Activated CD4-positive, alpha-beta T cell treated with anti-CD3 and anti-CD28 coated beads, Interleukin-2, Interleukin-6, amounts not matched to agents 100 ng/mL and 50 ng/mL, durations not matched to agents 16 hours and 8 hours (primary cell): ENCODE data around the gene SLCO3A1.
"Not testable (repeated sequence)": the region's sequence is repeated elsewhere in the genome, so short reads cannot be mapped to it uniquely, and the experiment has no call there.

Source experiments
- DNase-seq: peaks from one replicate; pipeline ENCODE4 v3.0.0-alpha.2; 2020

The SLCO3A1 gene

DNA sequence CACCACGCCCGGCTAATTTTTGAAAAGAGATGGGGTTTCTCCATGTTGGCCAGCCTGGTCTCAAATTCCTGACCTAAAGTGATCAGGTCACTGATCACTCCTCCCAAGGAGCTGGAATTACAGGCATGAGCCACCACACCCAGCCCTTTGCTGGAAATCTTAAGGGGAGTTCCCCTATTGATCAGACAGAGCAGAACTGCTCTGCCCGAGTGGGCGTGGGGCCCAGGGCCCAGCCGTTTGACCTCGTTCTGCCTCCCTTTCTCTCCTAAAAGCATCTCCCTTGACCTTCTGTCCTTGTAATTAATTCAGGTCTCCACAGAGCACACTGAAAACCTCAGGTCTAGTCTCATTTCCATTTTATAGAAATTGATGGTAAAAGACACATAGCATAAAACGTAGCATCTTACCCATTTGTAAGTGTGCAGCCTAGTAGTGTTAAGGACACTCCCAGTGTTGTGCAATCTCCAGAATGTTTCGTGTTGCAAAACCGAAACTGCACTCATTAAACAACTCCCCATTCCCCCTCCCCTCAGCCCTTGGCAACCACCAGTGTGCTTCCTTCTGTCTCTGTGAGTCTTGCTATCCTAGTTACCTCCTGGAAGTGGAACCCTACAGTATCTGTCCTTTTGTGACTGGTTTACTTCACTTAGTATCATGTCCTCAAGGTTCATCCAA lies 89.3 kb downstream of the SLCO3A1 start:
- peak; percentile 67 for DNase-seq

DNA sequence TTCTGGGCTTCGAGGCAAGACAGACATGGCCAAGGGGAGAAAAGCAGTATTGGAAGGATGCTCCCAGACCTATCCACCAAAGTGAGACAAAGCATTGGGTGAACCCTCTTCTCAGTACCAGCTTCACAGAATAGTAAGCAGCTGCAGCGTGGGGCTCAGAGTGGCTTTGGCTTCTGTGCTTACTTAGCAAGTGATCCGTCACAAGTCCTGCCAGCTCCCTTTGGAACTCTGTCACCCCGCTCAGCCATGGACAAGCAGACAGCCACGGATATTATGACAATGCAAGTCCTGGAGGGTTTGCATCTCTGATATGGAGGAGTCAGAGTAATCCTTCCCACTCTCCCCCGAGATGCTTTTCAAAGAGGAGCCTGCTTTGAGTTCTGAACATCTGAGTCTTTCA lies 90.8 kb downstream of the SLCO3A1 start:
- no peak for DNase-seq

DNA sequence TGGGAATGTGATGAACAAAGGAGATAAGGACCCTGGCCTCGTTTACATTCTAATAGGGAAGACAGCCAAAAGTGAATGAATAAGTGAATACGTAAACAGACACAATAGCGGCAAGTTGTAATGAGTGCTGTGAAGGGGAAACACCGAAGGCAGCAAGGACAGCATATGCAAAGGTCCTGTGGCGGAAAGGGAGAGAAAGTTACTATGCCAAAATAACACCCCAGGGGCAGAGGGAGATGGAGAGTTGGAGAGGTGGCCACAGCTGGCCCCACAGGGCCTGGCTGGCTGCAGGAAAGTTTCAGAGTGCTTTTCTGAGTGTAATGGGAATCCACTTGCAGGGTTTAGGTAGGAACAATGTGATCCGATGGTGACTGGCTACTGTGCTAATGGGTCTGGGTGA lies 91.9 kb downstream of the SLCO3A1 start:
- no peak for DNase-seq

DNA sequence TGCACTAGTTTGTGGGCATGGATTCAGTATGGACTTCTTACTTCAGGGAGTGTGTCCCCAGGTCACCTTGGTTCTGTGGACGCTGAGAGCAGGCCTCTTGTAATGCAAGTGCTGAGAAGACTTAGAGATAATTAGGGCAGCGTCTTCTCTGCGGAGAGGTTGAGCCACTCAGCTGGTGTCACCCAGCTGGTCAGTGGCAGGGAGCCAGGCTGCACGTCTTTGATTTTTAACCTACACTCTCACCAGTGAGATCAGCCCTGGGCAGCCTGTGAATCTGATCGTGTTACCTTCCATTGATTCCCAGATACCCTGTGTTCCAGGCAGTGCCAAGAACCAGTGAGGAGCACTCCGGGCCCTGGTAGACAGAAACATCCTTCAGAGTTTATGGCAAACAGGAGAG lies 92.6 kb downstream of the SLCO3A1 start:
- no peak for DNase-seq

DNA sequence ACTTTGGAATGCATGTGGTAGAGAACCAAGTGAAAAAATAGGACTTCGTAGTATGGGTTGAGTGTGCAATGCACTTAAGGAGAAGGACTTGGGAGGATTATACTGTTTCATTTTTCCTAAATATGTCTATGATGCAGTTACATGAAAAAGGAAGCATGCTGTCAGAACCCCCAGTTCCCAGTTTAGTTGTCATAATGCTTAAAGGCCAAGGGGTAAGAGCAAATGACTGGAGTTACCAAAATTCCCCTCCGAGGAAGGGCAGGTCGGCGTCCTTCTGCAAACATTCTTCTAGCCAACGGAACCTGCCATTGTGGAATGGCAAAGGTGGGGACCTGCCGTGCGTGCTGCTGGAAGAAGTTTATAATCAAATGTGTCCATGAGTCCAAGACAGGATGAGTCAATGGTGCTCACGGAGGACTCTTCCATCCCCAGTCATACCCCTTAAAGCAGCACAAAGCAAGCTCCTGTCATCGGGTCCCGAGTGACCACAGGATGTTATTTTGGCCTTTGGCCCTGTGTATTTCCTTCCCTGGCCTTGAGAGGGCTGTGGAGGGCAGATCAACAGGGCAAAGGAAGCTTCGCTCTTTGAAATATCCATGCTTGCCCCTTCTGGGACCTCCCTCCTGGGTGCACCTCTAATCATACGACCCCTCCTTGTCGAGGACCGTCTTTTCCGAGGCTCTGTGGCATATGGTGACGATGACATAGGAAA lies 93.2 kb downstream of the SLCO3A1 start:
- DNase-seq, result no peak

DNA sequence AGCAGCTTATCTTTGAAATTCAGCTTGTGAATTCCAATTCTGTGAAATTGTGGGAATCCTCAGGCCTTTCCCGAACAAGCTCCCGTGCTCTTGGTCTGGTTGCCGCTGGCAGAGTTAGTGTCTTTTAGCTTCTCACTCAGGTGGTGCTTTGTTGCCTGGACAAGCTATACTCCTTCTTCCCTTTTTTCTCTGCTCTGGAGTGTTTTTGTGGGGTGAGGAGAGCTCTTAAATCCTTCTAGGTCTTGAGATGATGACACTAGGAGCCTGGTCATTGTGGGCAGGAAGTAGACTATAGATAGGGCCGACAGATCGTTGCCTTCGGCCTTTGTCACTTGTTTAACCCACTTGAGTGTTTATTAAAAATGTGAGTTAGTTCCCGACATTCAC lies 93.8 kb downstream of the SLCO3A1 start:
- DNase-seq, result no peak

DNA sequence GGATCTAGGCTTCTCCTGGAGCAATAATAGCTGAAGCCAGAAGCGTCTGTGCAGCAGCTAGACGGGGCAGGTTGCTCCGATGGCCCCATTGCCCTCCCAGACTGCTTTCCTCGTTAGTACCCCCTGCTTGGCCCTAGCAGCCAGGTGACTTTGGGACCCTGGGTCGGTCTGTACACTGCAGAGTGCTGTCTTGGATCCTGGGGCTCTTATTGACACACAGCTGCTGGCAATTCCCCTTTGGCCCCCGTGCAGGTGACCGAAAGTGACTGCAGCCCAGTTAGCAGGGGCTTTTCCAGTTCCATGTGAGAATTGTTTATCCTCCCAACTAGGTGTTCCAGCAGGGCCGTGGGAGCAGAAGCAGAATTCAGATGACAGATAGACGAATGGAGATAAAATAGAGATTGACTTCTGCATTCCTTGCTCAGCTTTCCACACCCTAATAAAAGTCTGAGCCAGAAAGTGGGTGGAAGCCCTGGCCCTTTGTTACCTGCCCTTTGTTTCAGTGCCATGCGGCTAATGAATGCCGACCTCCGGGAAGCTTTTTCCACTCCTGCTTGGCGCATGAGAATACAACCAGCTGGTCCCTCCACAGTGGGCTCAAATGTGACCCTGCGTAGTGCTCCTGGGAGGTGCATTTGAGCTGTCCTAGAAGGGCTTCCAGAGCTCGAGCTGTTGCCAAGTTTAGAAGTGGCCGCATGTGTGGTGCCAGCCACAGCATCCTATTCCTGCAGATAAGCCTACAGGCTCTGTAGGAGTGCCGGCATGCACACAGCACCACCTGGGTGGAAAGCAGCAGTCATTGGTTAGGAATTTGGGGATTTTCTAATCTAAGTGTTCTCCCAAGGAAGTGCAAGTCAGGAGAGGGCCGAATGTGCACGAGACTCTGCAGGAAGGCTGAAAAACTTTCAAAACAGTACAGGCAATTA lies 94.4 kb downstream of the SLCO3A1 start:
- DNase-seq, result no peak

DNA sequence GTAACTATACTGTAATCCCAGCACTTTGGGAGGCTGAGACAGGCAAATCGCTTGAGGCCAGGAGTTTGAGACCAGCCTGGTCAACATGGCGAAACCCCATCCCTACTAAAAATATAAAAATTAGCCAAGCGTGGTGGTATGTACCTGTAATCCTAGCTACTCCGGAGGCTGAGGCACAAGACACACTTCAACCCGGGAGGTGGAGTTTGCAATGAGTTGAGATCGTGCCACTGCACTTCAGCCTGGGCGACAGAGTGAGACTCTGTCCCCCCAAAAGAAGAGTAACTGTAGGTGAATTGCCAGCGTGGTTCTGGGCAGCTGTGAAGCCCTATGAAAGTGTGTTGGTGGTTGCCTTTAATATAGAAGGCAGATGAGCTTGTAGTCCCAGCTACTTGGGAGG lies 95.9 kb downstream of the SLCO3A1 start:
- no peak for DNase-seq

DNA sequence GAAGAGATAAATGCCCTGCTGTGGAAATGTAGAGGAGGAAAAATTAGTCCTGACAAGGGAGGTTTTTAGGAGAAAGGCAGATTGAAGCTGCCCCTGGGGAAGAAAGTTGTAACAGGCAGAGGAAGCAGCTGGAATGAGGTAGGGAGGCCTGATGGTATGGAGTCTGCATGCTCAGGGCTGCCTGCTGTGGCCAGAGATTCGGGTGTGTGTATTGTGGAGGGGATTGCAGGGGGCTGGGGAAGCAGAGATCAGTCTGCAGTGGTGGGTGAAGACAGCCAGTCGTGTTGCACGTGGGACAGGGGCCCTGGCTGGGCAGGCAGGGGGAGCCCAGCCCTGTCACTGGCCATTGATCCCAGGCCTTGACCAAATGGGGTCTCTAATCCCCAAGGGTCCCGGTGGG lies 96.5 kb downstream of the SLCO3A1 start:
- no peak for DNase-seq

DNA sequence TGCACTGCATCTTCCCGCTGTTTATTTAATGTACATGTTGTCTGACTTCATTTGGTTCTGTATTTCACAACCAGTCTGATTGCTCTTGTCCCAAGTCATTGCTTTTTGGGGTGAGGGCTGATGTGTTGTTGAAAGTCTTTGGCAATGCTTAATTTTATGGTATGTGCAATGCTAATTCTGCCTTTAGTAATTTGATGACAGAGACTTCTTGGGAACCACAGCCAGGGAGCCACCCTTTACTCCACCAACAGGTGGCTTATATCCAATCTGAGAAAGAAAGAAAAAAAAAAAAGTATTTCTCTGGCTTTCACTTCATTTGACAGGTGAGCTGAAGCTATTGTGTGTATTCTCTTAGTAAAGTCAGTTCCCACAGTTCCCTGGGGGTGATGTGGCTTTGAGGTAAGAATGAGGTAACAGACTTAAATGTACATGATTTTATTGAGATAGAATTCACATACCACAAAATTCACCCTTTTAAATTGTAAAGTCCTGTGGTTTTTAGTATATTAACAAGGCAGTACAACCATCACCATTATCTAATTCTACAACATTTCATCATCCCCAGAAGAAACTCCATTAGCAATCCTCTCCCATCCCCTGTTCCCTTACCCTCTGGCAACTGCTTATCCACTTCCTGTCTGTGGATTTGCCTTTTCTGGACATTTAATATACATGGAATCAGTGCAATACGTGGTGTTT lies 97.3 kb downstream of the SLCO3A1 start:
- no peak for DNase-seq

DNA sequence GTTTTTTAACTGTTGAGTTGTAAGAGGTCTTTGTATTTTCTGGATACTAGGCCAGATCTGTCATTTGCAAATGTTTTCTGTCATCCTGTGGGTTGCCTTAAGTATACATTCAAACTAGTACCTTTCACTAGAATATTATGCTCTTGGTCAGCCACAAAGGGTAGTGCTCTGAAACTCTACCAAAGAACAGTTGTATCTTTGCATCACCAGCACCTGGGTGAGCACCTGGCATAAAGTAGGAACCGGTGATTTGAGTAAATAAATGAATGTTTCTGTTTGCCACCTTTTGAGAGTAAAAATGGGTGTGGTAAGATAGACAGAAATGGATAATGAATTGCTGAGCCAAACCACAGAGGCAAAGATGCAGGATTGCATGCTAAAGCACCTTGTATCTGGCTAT lies 98.7 kb downstream of the SLCO3A1 start:
- no peak for DNase-seq

DNA sequence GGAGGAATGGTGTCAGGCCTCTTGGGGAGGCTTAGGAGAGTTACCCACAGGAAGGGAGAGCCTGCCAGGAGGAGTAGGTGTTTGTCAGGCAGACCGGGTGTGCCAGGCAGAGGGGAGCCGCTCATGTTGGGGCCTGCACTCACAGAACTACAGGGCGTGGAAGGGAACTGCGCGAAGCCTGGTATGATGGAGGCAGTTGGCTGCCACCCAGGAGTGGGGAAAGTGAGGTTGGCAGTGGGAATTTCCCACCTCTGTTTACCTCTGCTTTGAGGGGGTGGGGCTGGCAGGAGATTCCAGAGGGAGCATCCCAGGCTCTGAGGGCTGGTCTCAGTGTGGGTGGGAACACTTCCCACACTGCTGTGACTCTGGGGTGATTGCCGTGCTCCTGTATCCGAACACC lies 99.9 kb downstream of the SLCO3A1 start:
- no peak for DNase-seq

DNA sequence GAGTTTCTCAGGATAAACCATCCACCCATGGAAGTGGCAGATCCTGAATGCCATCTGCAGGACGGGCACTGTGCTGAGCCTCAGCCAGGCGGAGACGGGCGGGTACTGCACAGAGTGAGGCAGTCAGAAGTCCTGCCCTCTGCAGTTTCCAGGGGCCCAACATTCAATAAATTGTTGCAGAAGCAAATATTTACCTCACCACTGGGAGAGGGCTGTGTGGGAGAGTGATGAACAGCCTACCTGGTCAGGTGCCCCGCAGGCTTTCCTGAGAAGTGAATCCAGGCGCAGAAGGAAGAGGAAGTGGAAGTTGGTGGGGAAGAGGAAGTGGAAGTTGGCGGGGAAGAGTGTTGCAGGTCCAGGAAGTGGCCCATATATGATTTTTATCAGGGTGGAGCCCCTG lies 100.8 kb downstream of the SLCO3A1 start:
- DNase-seq, result no peak

DNA sequence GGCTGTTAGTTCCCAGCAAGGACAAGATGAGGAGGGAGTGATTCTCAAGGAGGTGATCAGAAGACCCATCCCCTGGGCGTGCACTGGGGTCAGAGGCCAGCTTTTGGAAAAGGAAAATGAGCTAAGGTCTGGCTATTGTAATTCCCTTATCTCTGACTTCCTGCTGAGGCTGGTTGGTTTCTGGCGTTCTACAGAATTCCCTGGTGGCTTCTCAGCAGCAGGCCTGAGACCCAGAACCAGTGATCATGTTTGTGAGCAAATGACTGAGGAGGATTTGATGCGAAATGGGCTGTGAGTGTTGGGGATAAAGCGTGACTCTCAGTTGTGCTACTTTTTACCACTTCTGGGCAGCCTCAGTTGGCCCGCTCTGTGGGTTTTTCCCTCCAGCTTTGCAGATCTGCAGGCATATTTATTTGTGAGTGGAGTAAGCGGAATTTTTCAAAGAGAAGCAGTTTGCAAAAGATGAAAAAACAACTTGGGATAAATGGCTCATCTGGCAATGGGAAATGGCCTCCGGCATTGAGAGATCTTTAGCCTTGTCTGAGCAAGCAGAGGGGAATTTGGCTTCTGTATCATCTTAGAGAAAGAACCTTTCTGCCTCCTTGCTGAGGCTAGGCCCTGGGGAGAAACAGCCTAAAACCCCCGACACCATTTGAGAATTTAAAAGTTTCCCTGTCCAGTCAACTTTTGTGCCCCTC lies 102.7 kb downstream of the SLCO3A1 start:
- no peak for DNase-seq

DNA sequence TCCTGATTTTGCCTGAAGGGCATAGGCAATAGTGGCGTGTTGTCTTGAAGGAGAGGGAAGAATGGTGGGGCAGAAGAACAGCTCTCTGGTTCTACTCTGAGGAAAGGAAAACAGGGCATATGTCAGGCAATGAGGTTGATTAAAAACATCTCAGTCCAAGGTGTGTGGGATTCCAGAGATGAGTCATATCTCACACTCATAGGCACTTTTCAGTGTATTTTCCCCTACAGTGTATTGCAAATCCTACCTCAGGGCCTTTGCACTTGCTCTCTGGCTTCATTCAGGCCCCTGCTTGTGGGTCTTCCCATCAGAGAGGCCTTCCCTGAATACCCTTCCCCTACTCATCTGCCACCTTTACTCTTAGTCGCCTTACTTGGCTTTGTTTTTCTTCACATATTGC lies 107.8 kb downstream of the SLCO3A1 start:
- peak; percentile 5 for DNase-seq

DNA sequence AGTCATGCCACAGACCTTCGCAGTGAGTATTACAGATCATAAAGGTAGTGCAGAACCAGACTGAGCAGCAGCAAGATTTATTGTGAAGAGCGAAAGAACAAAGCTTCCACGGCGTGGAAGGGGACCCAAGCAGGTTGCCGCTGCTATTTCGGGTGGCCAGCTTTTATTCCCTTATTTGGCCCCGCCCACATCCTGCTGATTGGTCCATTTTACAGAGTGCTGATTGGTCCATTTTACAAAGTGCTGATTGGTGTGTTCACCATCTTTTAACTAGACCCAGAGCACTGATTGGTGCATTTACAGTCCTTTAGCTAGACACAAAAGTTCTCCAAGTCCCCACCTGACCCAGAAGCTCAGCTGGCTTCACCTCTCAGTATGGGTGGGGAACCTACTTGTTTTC lies 110.2 kb downstream of the SLCO3A1 start:
- not testable (repeated sequence) for DNase-seq

DNA sequence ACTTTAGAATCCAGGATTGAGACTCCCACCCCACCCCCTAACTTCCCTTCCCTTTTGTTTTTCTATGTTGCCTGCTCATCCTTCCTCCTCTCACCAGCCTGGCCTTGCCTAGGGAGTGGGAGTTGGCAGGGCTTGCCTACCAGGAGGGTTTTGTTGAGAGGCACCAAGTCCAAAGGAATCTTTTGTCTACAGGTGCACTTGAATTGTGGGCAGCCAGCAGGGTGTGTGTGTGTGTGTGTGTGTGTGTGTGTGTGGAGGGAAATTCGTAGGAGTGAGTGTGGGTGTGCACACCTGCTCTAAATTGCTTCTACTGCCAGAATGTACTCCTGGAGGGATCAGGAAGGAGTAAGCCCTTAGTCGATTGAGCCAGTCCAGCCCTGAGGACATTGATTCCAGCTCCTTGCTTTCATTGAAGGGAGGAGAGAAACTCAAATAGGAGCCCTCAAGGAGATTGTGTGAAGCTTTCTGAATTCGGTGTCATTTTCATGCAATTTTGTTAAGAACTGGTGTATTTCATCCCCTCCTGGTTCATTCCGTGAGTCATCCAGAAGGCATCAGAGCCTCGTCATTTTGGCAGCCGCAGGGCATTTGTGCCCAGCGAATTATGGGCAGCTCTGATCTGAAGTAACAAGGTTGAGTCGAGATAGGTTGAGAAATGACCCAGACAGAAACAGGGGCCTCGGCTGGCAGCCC lies 112.1 kb downstream of the SLCO3A1 start:
- no peak for DNase-seq

DNA sequence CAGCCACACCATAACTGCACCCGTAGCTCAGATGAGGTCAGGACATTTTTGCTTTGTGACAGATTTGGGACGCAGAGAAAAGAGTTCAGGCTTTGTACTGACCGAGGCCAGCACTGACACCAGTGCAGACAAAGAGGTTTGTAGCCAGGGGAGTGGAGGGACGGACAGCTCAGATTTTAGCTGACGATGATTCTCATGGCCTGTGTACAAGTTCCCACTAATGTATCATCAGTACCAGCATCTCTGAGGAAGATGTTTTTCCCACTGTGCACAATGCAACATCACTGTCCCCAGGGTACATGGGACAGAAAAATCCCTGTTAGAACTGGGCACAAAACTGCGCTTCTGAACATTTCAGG lies 112.7 kb downstream of the SLCO3A1 start:
- DNase-seq, result no peak

DNA sequence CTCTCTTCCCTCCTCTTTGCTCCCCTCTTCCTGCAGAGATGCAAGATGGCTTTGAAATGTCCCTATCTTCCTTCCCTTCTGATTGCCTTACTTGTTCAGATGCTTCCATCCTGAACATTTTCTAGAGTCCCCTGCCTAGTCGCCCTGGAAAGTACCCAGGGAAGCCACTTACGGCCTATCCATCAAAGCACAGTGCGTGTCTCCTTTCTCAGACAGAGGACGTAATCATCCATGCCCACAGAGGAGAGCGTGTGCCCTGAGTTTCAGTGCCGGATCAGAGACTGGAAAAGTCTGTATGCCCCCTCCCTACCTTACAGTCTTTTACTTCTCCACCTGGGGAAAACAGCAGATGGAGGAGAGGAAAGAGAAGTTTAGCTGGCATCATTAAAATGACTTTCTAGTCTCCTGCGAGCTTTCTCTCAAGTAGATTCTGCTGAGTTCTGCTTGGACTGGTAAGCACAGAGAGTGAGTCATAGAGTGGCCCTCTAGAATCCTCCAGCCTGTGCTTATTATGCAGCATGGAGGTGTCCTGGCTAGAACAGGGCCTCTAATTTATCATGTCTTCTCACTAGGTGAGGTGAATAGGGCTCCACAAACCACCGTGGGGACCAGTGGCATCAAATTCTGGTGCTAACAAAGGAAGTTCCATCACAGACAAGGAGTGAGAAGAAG lies 114.6 kb downstream of the SLCO3A1 start:
- DNase-seq, result no peak

DNA sequence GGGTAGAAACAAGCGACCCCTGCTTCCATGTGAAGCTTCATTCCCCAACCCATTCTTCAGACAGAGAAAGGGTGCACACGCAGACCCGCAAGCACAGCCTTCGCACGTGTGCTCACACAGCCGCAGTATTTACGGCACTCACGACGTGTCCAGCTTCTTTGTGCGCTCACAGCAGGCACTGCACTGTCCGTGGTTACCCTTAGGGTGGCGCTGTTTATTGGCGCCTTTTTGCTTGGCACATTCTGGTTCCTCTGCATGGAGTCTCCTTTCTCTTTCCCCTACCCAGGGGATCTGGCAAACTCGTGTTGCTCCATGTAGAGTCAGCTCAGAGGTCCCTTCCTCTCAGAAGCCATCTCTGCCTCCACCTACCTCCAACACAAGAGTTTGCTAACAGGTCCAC lies 115.1 kb downstream of the SLCO3A1 start:
- DNase-seq, result no peak

DNA sequence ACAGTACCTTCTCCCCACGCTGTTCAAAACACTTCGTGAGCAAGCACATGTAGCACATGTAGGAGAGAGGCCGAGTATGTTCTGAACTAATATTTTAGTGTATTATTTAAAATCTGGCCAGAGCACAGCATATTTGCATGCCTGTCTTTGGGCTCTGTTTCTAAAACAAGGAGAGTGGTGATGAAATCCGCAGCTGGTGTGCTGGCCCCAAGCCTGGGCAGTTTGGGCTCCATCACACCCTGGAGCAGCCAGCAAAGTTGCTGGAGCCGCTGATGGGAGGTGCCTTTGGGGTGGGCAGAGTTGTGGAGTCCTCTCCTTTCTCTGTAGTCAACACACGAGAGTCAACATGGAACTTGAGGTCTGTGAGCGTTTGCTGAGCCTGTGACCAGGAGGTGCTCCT lies 116.6 kb downstream of the SLCO3A1 start:
- no peak for DNase-seq
